AG09319 (cell line): ENCODE measurements around the gene TTYH3.
"Not testable (repeated sequence)": the region's sequence is repeated elsewhere in the genome, so short reads cannot be mapped to it uniquely, and the experiment has no call there.

ENCODE experiments used
- DNase-seq: peaks from one replicate; pipeline ENCODE4 v3.0.0-alpha.2; 2010; ENCODE audit warnings: low read depth; ENCODE audit errors: extremely low read depth
- CTCF ChIP-seq: IDR thresholded peaks from 2 replicates; pipeline ENCODE4 v1.5.1; 2011; ENCODE audit warnings: low read depth, mild to moderate bottlenecking, inconsistent platforms, low read length, moderate library complexity

Gene TTYH3

GRCh38 chr7:2691011-2691707 is 59.4 kb downstream of the TTYH3 start:
- no peak for TF ChIP-seq CTCF
- DNase-seq, result no peak

- DNase-seq, result not testable (repeated sequence)
Measured at GRCh38 chr7:2691932-2692439, 60.2 kb downstream of the TTYH3 start.

- TF ChIP-seq CTCF, result no peak
- DNase-seq, result no peak
Measured at GRCh38 chr7:2692543-2692942, 60.8 kb downstream of the TTYH3 start.

GRCh38 chr7:2693420-2694121 is 61.8 kb downstream of the TTYH3 start:
- DNase-seq, result not testable (repeated sequence)

GRCh38 chr7:2694122-2694436 is 62.3 kb downstream of the TTYH3 start:
- not testable (repeated sequence) for DNase-seq

GRCh38 chr7:2698581-2699288 is 66.9 kb downstream of the TTYH3 start:
- no peak for DNase-seq
- no peak for TF ChIP-seq CTCF

GRCh38 chr7:2699289-2699620 is 67.5 kb downstream of the TTYH3 start:
- TF ChIP-seq CTCF, result no peak
- no peak for DNase-seq

- DNase-seq, result no peak
Measured at GRCh38 chr7:2700141-2700850, 68.5 kb downstream of the TTYH3 start.

More at GRCh38 chr7:2700141-2700850, 68.5 kb downstream of the TTYH3 start:
- no peak for TF ChIP-seq CTCF
